HG02798 (cell line): ENCODE data around the gene VSIG4.
A peak's percentile ranks its signal among the peaks of the same experiment; 100 is the strongest.
"Not testable (repeated sequence)": the region's sequence is repeated elsewhere in the genome, so short reads cannot be mapped to it uniquely, and the experiment has no call there.

ENCODE experiments used
- ATAC-seq: cut with Tn5 transposase; IDR thresholded peaks from one replicate; pipeline ENCODE4 v1.9.1; 2021; ENCODE audit warnings: mild to moderate bottlenecking; ENCODE audit not compliant: unreplicated experiment, poor library complexity

Gene VSIG4

DNA sequence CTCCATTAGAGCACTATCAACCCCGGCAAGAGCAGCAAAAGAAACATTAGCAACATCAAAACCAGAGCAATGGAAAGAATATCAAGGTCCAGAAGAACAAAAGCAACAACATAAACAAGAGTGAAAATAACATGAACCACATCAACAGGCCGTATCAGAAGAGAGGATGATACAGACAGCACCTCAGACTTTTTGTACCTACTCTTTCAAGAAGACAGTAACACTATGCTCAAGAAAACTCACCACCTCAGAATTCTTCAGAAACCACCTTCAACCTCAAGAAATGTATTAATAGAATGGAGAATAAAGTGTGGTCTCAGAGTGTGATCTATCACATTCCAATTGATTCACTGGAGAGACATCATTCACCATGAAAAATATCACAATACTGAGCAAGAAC is 46.5 kb downstream of the VSIG4 start:
- ATAC-seq, result no peak

DNA sequence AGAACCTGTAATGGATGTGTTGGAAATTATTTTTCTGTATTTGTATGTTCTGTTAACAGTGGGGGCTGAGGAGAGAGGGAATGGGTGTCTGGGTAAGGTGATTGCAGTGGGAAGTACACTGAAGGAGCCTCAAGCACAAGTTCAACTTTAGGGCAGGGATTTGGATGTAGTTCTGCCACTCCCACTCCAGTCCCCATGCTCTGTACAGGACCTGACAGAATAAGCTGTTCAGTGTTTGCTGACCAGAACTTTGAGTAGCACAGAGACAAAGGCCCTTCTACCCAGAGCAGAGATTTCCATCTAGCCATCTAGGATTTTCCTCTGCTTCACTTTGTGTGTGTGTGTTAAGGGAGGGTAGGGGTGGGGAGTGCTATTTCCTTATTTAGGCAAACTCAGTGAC is 49.2 kb downstream of the VSIG4 start:
- ATAC-seq, result no peak

DNA sequence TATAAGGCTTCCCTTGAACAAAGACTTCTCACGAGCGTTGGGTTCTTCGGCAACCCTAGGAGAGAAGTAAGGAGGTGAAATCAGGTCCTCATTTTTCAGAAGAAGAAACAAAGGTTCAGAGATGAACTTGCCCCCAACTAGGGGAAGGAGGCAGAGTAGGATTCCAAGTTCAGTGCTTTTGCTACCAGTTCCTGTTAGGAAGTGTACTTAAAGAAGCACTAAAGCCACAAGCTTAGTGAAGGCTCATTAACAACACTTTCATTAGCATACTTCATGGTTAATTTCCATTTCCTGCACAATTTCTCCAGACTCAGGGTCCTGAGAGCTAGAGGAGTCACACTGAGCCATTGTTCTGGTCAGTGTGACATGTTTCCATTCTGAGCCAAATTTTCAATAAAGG is 52.1 kb downstream of the VSIG4 start:
- no peak for ATAC-seq

DNA sequence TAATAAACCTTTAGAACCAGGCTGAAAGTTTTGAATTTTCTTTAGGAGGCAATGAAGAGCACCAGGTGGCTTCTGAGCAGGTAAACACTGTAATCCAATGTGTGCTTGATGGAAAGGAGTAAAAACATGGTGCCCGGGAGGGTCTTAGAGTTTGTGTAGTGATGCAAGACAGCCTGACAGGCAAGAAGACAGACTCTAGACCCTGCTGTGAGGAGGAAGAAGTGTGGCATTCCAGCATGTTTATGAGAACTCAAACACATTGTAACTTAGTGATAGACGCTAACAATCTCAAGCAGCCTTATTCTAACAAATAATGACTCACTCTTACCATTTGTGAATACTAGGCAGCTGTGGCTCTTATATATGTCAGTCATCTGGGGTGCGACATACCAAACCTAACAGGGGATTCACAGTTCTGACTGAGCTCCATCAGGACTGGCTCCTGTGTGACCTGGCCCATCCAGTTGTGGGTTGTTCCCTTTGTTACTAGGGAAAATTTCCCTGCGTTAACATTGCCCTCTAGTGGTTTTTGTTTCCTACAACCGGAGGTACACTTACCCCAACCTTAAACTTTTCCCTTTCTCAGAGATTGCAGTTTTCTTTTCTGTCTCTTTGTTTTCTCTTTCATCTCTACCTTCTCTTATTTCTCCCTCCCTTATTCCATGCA is 53.8 kb downstream of the VSIG4 start:
- ATAC-seq, result peak; percentile 76

DNA sequence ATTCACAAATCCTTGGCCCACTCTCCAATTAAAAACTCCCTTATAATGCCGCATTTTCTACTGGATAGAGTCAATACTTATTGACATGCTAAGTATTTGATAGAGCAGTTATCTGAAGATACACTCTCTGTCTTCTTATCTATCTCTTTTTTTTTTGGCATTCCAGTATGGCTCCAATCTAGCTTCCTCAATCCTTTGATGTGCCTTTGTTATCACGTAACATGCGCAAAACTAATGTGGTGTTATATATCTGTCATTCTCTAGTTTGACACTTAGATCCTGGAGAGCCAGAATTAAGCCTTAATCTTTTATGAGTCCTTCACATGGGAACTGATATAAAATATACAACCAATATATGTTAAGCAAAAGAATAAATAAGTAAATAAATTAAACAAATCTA is 54.7 kb downstream of the VSIG4 start:
- ATAC-seq, result no peak

DNA sequence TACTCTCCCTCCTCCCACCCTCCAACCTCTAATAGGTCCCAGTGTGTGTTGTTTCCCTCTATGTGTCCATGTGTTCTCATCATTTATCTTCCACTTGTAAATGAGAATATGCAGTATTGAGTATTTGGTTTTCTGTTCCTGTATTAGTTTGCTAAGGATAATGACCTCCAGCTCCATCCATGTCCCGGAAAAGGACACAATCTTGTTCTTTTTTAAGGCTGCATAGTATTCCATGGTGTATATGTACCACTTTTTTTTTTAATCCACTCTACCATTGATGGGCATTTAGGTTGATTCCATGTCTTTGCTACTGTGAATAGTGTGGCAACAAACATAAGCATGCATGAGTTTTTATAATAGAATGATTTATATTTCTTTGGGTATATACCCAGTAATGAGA is 62.7 kb downstream of the VSIG4 start:
- ATAC-seq, result not testable (repeated sequence)

DNA sequence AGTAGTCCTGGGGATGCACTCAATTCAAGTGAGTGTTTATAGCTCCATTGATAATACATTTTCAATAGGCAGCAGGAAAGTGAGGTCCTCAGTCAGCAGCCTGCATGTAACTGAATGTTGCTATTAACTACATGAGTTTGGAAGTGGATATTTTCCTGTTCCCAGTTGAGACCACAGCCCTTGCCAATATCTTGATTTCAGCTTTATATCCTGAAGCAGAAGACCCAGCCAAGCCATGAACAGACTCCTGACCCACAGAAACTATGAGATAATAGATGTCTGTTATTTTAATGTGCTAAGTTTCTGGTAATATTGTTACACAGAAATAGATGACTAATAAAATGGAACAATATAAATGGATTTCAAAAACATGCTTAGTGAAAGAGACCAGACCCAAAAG is 63.7 kb downstream of the VSIG4 start:
- ATAC-seq, result no peak

DNA sequence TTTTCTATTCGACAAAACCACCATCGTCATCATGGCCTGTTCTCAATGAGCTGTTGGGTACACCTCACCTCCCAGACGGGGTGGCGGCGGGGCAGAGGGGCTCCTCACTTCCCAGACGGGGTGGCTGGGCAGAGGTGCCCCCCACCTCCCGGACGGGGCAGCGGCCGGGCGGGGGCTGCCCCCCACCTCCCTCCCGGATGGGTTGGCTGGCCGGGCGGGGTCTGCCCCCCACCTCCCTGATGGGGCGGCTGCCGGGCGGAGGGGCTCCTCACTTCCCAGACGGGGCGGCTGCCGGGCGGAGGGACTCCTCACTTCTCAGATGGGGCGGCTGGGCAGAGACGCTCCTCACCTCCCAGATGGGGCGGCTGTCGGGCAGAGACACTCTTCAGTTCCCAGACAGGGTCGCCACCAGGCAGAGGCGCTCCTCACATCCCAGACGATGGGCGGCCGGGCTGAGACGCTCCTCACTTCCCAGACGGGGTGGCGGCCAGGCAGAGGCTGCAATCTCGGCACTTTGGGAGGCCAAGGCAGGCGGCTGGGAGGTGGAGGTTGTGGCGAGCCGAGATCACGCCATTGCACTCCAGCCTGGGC is 64.6 kb downstream of the VSIG4 start:
- not testable (repeated sequence) for ATAC-seq
